Measurements from ENCODE around the gene SEMA7A.

Gene SEMA7A

DNA sequence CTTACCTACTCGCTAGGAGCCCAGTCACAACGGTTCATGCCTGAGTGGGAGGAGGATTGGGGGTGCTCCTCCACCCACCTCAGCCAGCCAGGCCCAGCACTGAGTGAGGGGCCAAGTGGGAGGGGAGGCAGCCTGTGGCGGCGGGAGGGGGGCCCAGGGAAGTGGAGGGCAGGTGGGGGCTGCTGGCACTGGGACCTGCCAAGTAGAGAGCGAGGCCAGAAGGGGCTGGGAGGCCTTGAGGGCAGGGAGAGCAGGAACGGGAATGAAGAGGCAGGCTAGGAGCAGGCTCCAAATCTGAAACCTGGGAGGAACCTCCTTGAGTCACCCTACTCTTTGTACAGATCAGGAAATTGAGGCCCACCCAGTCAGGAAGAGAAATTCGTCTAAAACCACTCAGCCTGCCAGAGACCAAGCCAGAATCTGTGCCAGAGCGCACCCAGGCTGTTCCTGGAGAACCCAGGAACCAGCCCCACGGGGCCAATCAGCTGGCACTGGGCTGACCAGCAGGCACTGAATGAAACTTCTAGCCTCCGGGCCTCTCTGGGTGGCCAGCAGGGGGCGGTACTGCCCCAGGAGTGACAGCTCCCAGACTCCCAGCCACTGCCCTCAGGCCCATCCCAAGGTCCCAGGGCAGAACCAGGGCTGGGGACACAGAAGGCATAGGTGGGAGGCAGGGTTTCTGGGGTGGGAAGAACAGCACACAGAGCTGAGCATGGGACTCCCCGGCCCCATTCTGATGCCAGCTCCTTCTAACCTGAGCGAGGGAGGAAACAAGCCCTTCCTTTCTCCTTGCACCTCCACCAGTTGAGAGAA lies 51.5 kb downstream of the SEMA7A start:
- CTCF ChIA-PET, result interaction anchor here (0.6 to 22.0 kb wide), 19 partner anchors 9 to 377 kb away, joined by 3 to 671 read pairs (median 4); partner anchors contain the start of genes SEMA7A and UBL7
- POLR2A ChIA-PET, result interaction anchor here (1.1 to 1.4 kb wide), 3 partner anchors 20 to 54 kb away, joined by 3 to 5 read pairs (median 4); partner anchors contain the start of gene SEMA7A
- no peaks in the 10 kb centered on the region for H3K36me3 ChIP-seq (ENCODE audit: control insufficient read depth in 4 of 4, insufficient read depth in 4 of 4, low read length in 3 of 4)
- H3K27me3 ChIP-seq (replicated peaks in 2 of 5; ENCODE audit: control insufficient read depth in 4 of 5, insufficient read depth in 5 of 5, low read length in 4 of 5), result no peaks in the 10 kb centered on the region
- no peak overlapping the region for H3K27ac ChIP-seq (ENCODE audit: insufficient read depth in 1 of 2, low read depth in 1 of 2, low read length in 2 of 2, poor library complexity in 1 of 2, severe bottlenecking in 2 of 2)
- H3K4me3 ChIP-seq (ENCODE audit: control insufficient read depth in 1 of 7, extremely low read depth in 1 of 7, insufficient read depth in 4 of 7, low read depth in 2 of 7, low read length in 6 of 7), result no peak overlapping the region
- WGBS (ENCODE audit: insufficient coverage), result 49% methylated on average over 6 of the region's 13 CpGs
- peaks cover 0 to 61% (median 51%) of the 10 kb centered on the region in 4 experiments for H3K4me1 ChIP-seq (ENCODE audit: control extremely low read depth in 1 of 4, control insufficient read depth in 4 of 4, insufficient read depth in 4 of 4, low read length in 3 of 4)
- peak; percentile 59 to 68 (median 65) for DNase-seq
- H3K9me3 ChIP-seq (ENCODE audit: control extremely low read depth in 1 of 5, control insufficient read depth in 4 of 5, insufficient read depth in 2 of 5, low read depth in 1 of 5, low read length in 4 of 5), result no peaks in the 10 kb centered on the region

GRCh38 chr15:74381481-74381880 lies 52.3 kb downstream of the SEMA7A start:
- no CpG with 5 or more reads among the region's 5 CpGs for WGBS (ENCODE audit: insufficient coverage)
- ChIA-PET CTCF (interaction anchor here (0.6 to 22.0 kb wide), 11 partner anchors 8 to 377 kb away, joined by 3 to 671 read pairs (median 4); partner anchors contain the start of genes SEMA7A and UBL7), POLR2A (no interaction called here)
- no peak for DNase-seq
- Histone ChIP-seq H3K27me3 (replicated peaks in 2 of 5; ENCODE audit: control insufficient read depth in 4 of 5, insufficient read depth in 5 of 5, low read length in 4 of 5) (no peaks in the 10 kb centered on the region), H3K9me3 (ENCODE audit: control extremely low read depth in 1 of 5, control insufficient read depth in 4 of 5, insufficient read depth in 2 of 5, low read depth in 1 of 5, low read length in 4 of 5) (no peaks in the 10 kb centered on the region), H3K36me3 (ENCODE audit: control insufficient read depth in 4 of 4, insufficient read depth in 4 of 4, low read length in 3 of 4) (no peaks in the 10 kb centered on the region), H3K27ac (ENCODE audit: insufficient read depth in 1 of 2, low read depth in 1 of 2, low read length in 2 of 2, poor library complexity in 1 of 2, severe bottlenecking in 2 of 2) (no peak overlapping the region), H3K4me1 (ENCODE audit: control extremely low read depth in 1 of 4, control insufficient read depth in 4 of 4, insufficient read depth in 4 of 4, low read length in 3 of 4) (peaks cover 0 to 56% (median 46%) of the 10 kb centered on the region in 4 experiments), H3K4me3 (ENCODE audit: control insufficient read depth in 1 of 7, extremely low read depth in 1 of 7, insufficient read depth in 4 of 7, low read depth in 2 of 7, low read length in 6 of 7) (no peak overlapping the region)

GRCh38 chr15:74381190-74381453 lies 52.6 kb downstream of the SEMA7A start:
- ChIA-PET CTCF (interaction anchor here (0.7 to 22.0 kb wide), 9 partner anchors 7 to 251 kb away, joined by 3 to 671 read pairs (median 6); partner anchors contain the start of genes SEMA7A and UBL7), POLR2A (no interaction called here)
- Histone ChIP-seq H3K27me3 (replicated peaks in 2 of 5; ENCODE audit: control insufficient read depth in 4 of 5, insufficient read depth in 5 of 5, low read length in 4 of 5) (no peaks in the 10 kb centered on the region), H3K27ac (ENCODE audit: insufficient read depth in 1 of 2, low read depth in 1 of 2, low read length in 2 of 2, poor library complexity in 1 of 2, severe bottlenecking in 2 of 2) (no peak overlapping the region), H3K9me3 (ENCODE audit: control extremely low read depth in 1 of 5, control insufficient read depth in 4 of 5, insufficient read depth in 2 of 5, low read depth in 1 of 5, low read length in 4 of 5) (no peaks in the 10 kb centered on the region), H3K36me3 (ENCODE audit: control insufficient read depth in 4 of 4, insufficient read depth in 4 of 4, low read length in 3 of 4) (no peaks in the 10 kb centered on the region), H3K4me1 (ENCODE audit: control extremely low read depth in 1 of 4, control insufficient read depth in 4 of 4, insufficient read depth in 4 of 4, low read length in 3 of 4) (peaks cover 0 to 52% (median 42%) of the 10 kb centered on the region in 4 experiments), H3K4me3 (ENCODE audit: control insufficient read depth in 1 of 7, extremely low read depth in 1 of 7, insufficient read depth in 4 of 7, low read depth in 2 of 7, low read length in 6 of 7) (no peak overlapping the region)
- no peak for DNase-seq
- WGBS (ENCODE audit: insufficient coverage), result 100% methylated on average over 2 of the region's 2 CpGs

DNA sequence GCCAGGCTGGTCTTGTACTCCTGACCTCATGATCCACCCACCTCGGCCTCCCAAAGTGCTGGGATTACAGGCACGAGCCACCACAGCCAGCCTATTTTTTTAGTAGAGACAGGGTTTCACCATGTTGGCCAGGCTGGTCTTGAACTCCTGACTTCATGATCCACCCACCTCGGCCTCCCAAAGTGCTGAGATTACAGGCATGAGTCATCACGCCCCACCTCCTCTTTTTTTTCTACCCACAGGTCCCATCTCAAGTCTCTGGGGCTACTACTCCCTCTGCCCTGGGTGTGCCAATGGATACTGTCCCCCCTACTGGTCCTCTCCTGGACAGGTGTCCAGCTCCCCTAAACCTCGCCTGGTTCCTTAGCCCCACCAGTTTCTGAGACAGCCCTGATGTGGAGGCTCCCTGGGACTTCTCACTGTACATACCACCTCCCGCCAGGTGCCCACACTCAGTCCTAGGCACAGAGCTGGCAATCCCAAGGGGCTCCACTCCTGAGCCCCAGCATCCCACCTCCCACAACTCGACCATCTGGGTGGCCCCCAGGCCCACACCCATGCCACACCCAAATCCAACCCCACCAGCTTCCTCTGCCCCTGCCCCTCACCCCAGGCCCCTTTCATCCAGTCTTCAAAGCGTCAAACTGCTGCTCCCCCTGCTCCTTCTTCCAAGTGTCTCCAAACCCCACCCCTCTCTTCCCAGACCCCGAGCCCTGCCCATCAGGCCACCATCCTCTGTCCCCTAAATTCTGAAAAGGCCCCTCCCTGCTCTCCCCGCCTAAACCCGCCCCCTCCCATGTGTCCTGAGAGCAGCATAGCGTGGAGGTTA lies 53.2 kb downstream of the SEMA7A start:
- WGBS (ENCODE audit: insufficient coverage), result 93% methylated on average over 8 of the region's 12 CpGs
- H3K4me1 ChIP-seq (ENCODE audit: control extremely low read depth in 1 of 4, control insufficient read depth in 4 of 4, insufficient read depth in 4 of 4, low read length in 3 of 4), result peaks cover 0 to 46% (median 37%) of the 10 kb centered on the region in 4 experiments
- no peak overlapping the region for H3K27ac ChIP-seq (ENCODE audit: insufficient read depth in 1 of 2, low read depth in 1 of 2, low read length in 2 of 2, poor library complexity in 1 of 2, severe bottlenecking in 2 of 2)
- H3K36me3 ChIP-seq (ENCODE audit: control insufficient read depth in 4 of 4, insufficient read depth in 4 of 4, low read length in 3 of 4), result no peaks in the 10 kb centered on the region
- DNase-seq, result no peak
- no peak overlapping the region for H3K4me3 ChIP-seq (ENCODE audit: control insufficient read depth in 1 of 7, extremely low read depth in 1 of 7, insufficient read depth in 4 of 7, low read depth in 2 of 7, low read length in 6 of 7)
- no peaks in the 10 kb centered on the region for H3K9me3 ChIP-seq (ENCODE audit: control extremely low read depth in 1 of 5, control insufficient read depth in 4 of 5, insufficient read depth in 2 of 5, low read depth in 1 of 5, low read length in 4 of 5)
- ChIA-PET POLR2A (interaction anchor here (1.5 kb wide), 1 partner anchor 80 kb away, joined by 4 read pairs; no protein-coding TSS in a partner anchor), CTCF (interaction anchor here (0.8 to 22.0 kb wide), 8 partner anchors 9 to 251 kb away, joined by 3 to 671 read pairs (median 8); partner anchors contain the start of gene SEMA7A)
- H3K27me3 ChIP-seq (replicated peaks in 2 of 5; ENCODE audit: control insufficient read depth in 4 of 5, insufficient read depth in 5 of 5, low read length in 4 of 5), result no peaks in the 10 kb centered on the region

GRCh38 chr15:74378848-74379247 lies 54.9 kb downstream of the SEMA7A start:
- ChIA-PET CTCF (interaction anchor here (0.8 to 22.0 kb wide), 12 partner anchors 9 to 253 kb away, joined by 3 to 671 read pairs (median 6); partner anchors contain the start of genes ARID3B and SEMA7A), POLR2A (interaction anchor here (1.2 to 1.5 kb wide), 3 partner anchors 11 to 219 kb away, joined by 4 read pairs; no protein-coding TSS in a partner anchor)
- no peak overlapping the region for H3K27ac ChIP-seq (ENCODE audit: insufficient read depth in 1 of 2, low read depth in 1 of 2, low read length in 2 of 2, poor library complexity in 1 of 2, severe bottlenecking in 2 of 2)
- peak overlapping the region in 2 of 7 experiments; percentile 1 to 16 for H3K4me3 ChIP-seq (ENCODE audit: control insufficient read depth in 1 of 7, extremely low read depth in 1 of 7, insufficient read depth in 4 of 7, low read depth in 2 of 7, low read length in 6 of 7)
- peaks cover 2 to 41% (median 34%) of the 10 kb centered on the region in 4 experiments for H3K4me1 ChIP-seq (ENCODE audit: control extremely low read depth in 1 of 4, control insufficient read depth in 4 of 4, insufficient read depth in 4 of 4, low read length in 3 of 4)
- DNase-seq, result peak; percentile 56 to 94 (median 91)
- WGBS (ENCODE audit: insufficient coverage), result 17% methylated on average over 9 of the region's 9 CpGs
- no peaks in the 10 kb centered on the region for H3K9me3 ChIP-seq (ENCODE audit: control extremely low read depth in 1 of 5, control insufficient read depth in 4 of 5, insufficient read depth in 2 of 5, low read depth in 1 of 5, low read length in 4 of 5)
- H3K27me3 ChIP-seq (replicated peaks in 2 of 5; ENCODE audit: control insufficient read depth in 4 of 5, insufficient read depth in 5 of 5, low read length in 4 of 5), result no peaks in the 10 kb centered on the region
- no peaks in the 10 kb centered on the region for H3K36me3 ChIP-seq (ENCODE audit: control insufficient read depth in 4 of 4, insufficient read depth in 4 of 4, low read length in 3 of 4)

DNA sequence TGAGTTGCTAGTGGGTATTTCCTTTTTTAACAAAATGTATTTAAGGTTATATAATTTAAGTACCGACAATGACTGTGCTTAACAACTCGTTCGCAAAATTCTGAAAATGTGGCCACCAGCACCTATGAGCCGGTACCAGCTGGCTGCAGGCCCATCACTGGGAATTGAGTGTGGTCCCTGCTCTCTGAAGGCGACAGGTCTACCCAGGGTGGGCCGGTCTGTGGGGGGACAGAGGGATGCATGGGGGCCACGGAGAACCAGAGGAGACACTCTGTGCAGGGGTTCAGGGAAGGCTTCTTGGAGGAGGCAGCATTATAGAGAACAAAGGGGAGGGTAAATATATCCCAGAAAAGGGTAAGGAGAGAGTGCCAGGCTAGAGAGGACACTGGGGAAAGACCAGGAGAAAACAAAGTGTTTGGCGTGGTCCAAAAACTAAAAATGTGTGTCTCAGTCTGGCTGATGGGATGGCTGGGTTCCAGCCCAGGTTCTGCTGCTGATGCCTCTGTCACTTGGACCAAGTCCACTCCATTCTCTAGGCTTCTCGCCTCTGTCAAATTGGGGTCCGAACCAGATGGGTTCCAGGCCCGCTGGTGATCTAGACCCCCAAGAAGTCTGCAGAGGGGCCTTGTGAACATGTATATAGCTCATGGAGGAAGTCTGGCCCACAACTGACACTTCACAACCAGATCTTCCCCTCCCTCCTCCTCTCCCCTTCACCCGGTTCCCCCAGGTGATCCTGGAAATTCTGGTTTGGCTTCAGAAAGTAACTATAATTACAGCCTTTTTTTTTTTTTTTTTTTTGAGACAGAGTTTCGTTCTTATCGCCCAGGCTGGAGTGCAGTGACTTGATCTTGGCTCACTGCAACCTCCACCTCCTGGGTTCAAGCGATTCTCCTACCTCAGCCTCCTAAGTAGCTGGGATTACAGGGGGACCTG lies 55.7 kb downstream of the SEMA7A start:
- no peak for DNase-seq
- no peak overlapping the region for H3K27ac ChIP-seq (ENCODE audit: insufficient read depth in 1 of 2, low read depth in 1 of 2, low read length in 2 of 2, poor library complexity in 1 of 2, severe bottlenecking in 2 of 2)
- H3K36me3 ChIP-seq (ENCODE audit: control insufficient read depth in 4 of 4, insufficient read depth in 4 of 4, low read length in 3 of 4), result no peaks in the 10 kb centered on the region
- ChIA-PET CTCF (interaction anchor here (0.8 to 22.0 kb wide), 13 partner anchors 8 to 254 kb away, joined by 3 to 671 read pairs (median 7); partner anchors contain the start of genes ARID3B and SEMA7A), POLR2A (interaction anchor here (1.2 to 1.5 kb wide), 2 partner anchors 12 to 220 kb away, joined by 4 read pairs; no protein-coding TSS in a partner anchor)
- H3K4me1 ChIP-seq (ENCODE audit: control extremely low read depth in 1 of 4, control insufficient read depth in 4 of 4, insufficient read depth in 4 of 4, low read length in 3 of 4), result peaks cover 2 to 44% (median 38%) of the 10 kb centered on the region in 4 experiments
- 95% methylated on average over 10 of the region's 15 CpGs for WGBS (ENCODE audit: insufficient coverage)
- H3K27me3 ChIP-seq (replicated peaks in 2 of 5; ENCODE audit: control insufficient read depth in 4 of 5, insufficient read depth in 5 of 5, low read length in 4 of 5), result no peaks in the 10 kb centered on the region
- no peak overlapping the region for H3K4me3 ChIP-seq (ENCODE audit: control insufficient read depth in 1 of 7, extremely low read depth in 1 of 7, insufficient read depth in 4 of 7, low read depth in 2 of 7, low read length in 6 of 7)
- H3K9me3 ChIP-seq (ENCODE audit: control extremely low read depth in 1 of 5, control insufficient read depth in 4 of 5, insufficient read depth in 2 of 5, low read depth in 1 of 5, low read length in 4 of 5), result no peaks in the 10 kb centered on the region
